ENCODE results near the gene AK3.
A peak's percentile ranks its signal among the peaks of the same experiment; 100 is the strongest.

The AK3 gene

GRCh38 chr9:4716163-4716562 lies 24.8 kb downstream of the AK3 start:
- DNase-seq (ENCODE audit: low spot score): no peak
- no peak for TF ChIP-seq CTCF (IDR thresholded peaks at IDR 0.05; ENCODE audit: extremely low read depth, missing control alignments)

GRCh38 chr9:4714266-4715016 lies 26.6 kb downstream of the AK3 start:
- no peak for TF ChIP-seq CTCF (IDR thresholded peaks at IDR 0.05; ENCODE audit: extremely low read depth, missing control alignments)
- DNase-seq (ENCODE audit: low spot score): no peak

- no peak for TF ChIP-seq CTCF (IDR thresholded peaks at IDR 0.05; ENCODE audit: extremely low read depth, missing control alignments)
- DNase-seq (ENCODE audit: low spot score): peak; percentile 10
Observed at GRCh38 chr9:4713849-4714248, 27.2 kb downstream of the AK3 start.

- no peak for DNase-seq (ENCODE audit: low spot score)
Observed at GRCh38 chr9:4709380-4709779, 31.6 kb downstream of the AK3 start.

GRCh38 chr9:4706971-4707622 lies 33.9 kb downstream of the AK3 start:
- DNase-seq (ENCODE audit: low spot score): no peak
- no peak for TF ChIP-seq CTCF (IDR thresholded peaks at IDR 0.05; ENCODE audit: extremely low read depth, missing control alignments)

More at GRCh38 chr9:4709380-4709779, 31.6 kb downstream of the AK3 start:
- TF ChIP-seq CTCF (IDR thresholded peaks at IDR 0.05; ENCODE audit: extremely low read depth, missing control alignments): no peak

- TF ChIP-seq CTCF (IDR thresholded peaks at IDR 0.05; ENCODE audit: extremely low read depth, missing control alignments): no peak
- no peak for DNase-seq (ENCODE audit: low spot score)
Observed at GRCh38 chr9:4706021-4706420, 35.0 kb downstream of the AK3 start.

GRCh38 chr9:4704129-4704528 lies 36.9 kb downstream of the AK3 start:
- no peak for TF ChIP-seq CTCF (IDR thresholded peaks at IDR 0.05; ENCODE audit: extremely low read depth, missing control alignments)
- no peak for DNase-seq (ENCODE audit: low spot score)

Measured in GM20000 (cell line).